ENCODE data around the gene ANGPTL8. TPM values are rescaled to one million over a fixed set of nuclear protein-coding genes. Genes with fewer than 3 reads are reported as not detected.

Gene ANGPTL8
- total and polyA plus RNA-seq, 2 experiments from 2014 or later, result not detected

DNA sequence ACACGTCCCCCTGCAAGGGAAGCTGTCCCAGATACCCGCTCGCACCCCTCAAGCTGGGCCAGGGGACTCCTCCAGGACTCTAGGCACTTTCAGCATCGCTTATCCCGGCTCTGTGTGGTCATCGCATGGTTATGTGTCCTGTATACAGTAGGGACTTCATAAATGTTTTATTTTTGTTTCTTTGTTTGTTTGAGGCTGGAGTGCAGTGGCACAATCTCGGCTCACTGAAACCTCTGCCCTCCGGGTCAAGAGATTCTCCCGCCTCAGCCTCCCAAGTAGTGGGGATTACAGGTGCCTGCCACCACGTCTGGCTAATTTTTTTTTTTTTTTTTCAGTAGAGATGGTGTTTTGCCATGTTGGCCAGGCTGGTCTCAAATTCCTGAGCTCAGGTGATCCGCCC is 7.5 kb downstream of the ANGPTL8 start (continued):
- TF ChIP-seq, protein P1, sequence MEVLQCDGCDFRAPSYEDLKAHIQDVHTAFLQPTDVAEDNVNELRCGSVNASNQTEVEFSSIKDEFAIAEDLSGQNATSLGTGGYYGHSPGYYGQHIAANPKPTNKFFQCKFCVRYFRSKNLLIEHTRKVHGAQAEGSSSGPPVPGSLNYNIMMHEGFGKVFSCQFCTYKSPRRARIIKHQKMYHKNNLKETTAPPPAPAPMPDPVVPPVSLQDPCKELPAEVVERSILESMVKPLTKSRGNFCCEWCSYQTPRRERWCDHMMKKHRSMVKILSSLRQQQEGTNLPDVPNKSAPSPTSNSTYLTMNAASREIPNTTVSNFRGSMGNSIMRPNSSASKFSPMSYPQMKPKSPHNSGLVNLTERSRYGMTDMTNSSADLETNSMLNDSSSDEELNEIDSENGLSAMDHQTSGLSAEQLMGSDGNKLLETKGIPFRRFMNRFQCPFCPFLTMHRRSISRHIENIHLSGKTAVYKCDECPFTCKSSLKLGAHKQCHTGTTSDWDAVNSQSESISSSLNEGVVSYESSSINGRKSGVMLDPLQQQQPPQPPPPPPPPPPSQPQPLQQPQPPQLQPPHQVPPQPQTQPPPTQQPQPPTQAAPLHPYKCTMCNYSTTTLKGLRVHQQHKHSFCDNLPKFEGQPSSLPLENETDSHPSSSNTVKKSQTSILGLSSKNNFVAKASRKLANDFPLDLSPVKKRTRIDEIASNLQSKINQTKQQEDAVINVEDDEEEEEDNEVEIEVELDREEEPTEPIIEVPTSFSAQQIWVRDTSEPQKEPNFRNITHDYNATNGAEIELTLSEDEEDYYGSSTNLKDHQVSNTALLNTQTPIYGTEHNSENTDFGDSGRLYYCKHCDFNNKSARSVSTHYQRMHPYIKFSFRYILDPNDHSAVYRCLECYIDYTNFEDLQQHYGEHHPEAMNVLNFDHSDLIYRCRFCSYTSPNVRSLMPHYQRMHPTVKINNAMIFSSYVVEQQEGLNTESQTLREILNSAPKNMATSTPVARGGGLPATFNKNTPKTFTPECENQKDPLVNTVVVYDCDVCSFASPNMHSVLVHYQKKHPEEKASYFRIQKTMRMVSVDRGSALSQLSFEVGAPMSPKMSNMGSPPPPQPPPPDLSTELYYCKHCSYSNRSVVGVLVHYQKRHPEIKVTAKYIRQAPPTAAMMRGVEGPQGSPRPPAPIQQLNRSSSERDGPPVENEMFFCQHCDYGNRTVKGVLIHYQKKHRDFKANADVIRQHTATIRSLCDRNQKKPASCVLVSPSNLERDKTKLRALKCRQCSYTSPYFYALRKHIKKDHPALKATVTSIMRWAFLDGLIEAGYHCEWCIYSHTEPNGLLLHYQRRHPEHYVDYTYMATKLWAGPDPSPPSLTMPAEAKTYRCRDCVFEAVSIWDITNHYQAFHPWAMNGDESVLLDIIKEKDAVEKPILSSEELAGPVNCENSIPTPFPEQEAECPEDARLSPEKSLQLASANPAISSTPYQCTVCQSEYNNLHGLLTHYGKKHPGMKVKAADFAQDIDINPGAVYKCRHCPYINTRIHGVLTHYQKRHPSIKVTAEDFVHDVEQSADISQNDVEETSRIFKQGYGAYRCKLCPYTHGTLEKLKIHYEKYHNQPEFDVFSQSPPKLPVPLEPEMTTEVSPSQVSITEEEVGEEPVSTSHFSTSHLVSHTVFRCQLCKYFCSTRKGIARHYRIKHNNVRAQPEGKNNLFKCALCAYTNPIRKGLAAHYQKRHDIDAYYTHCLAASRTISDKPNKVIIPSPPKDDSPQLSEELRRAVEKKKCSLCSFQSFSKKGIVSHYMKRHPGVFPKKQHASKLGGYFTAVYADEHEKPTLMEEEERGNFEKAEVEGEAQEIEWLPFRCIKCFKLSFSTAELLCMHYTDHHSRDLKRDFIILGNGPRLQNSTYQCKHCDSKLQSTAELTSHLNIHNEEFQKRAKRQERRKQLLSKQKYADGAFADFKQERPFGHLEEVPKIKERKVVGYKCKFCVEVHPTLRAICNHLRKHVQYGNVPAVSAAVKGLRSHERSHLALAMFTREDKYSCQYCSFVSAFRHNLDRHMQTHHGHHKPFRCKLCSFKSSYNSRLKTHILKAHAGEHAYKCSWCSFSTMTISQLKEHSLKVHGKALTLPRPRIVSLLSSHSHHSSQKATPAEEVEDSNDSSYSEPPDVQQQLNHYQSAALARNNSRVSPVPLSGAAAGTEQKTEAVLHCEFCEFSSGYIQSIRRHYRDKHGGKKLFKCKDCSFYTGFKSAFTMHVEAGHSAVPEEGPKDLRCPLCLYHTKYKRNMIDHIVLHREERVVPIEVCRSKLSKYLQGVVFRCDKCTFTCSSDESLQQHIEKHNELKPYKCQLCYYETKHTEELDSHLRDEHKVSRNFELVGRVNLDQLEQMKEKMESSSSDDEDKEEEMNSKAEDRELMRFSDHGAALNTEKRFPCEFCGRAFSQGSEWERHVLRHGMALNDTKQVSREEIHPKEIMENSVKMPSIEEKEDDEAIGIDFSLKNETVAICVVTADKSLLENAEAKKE (CRISPR knock-in tag; IDR thresholded peaks at IDR 0.05), result no peak
- TF ChIP-seq, protein P2, sequence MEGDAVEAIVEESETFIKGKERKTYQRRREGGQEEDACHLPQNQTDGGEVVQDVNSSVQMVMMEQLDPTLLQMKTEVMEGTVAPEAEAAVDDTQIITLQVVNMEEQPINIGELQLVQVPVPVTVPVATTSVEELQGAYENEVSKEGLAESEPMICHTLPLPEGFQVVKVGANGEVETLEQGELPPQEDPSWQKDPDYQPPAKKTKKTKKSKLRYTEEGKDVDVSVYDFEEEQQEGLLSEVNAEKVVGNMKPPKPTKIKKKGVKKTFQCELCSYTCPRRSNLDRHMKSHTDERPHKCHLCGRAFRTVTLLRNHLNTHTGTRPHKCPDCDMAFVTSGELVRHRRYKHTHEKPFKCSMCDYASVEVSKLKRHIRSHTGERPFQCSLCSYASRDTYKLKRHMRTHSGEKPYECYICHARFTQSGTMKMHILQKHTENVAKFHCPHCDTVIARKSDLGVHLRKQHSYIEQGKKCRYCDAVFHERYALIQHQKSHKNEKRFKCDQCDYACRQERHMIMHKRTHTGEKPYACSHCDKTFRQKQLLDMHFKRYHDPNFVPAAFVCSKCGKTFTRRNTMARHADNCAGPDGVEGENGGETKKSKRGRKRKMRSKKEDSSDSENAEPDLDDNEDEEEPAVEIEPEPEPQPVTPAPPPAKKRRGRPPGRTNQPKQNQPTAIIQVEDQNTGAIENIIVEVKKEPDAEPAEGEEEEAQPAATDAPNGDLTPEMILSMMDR (conservative IDR thresholded peaks at IDR 0.05; ENCODE audit: low read depth in 2 of 2), result no peak
- TF ChIP-seq, protein P3, sequence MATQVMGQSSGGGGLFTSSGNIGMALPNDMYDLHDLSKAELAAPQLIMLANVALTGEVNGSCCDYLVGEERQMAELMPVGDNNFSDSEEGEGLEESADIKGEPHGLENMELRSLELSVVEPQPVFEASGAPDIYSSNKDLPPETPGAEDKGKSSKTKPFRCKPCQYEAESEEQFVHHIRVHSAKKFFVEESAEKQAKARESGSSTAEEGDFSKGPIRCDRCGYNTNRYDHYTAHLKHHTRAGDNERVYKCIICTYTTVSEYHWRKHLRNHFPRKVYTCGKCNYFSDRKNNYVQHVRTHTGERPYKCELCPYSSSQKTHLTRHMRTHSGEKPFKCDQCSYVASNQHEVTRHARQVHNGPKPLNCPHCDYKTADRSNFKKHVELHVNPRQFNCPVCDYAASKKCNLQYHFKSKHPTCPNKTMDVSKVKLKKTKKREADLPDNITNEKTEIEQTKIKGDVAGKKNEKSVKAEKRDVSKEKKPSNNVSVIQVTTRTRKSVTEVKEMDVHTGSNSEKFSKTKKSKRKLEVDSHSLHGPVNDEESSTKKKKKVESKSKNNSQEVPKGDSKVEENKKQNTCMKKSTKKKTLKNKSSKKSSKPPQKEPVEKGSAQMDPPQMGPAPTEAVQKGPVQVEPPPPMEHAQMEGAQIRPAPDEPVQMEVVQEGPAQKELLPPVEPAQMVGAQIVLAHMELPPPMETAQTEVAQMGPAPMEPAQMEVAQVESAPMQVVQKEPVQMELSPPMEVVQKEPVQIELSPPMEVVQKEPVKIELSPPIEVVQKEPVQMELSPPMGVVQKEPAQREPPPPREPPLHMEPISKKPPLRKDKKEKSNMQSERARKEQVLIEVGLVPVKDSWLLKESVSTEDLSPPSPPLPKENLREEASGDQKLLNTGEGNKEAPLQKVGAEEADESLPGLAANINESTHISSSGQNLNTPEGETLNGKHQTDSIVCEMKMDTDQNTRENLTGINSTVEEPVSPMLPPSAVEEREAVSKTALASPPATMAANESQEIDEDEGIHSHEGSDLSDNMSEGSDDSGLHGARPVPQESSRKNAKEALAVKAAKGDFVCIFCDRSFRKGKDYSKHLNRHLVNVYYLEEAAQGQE (IDR thresholded peaks at IDR 0.05; ENCODE audit: unreplicated experiment), result no peak
